HG03565 (cell line): ENCODE data around the gene FGF4.
"Not testable (repeated sequence)": the region's sequence is repeated elsewhere in the genome, so short reads cannot be mapped to it uniquely, and the experiment has no call there.

ENCODE experiments used
- ATAC-seq: cut with Tn5 transposase; IDR thresholded peaks from one replicate; pipeline ENCODE4 v1.9.1; 2021; ENCODE audit warnings: mild to moderate bottlenecking, moderate library complexity; ENCODE audit not compliant: unreplicated experiment

The FGF4 gene

GRCh38 chr11:69774354-69775162 is 583 bp downstream of the FGF4 start:
- no peak for ATAC-seq

- ATAC-seq = no peak
Observed at GRCh38 chr11:69773626-69774353, 1.4 kb downstream of the FGF4 start.

DNA sequence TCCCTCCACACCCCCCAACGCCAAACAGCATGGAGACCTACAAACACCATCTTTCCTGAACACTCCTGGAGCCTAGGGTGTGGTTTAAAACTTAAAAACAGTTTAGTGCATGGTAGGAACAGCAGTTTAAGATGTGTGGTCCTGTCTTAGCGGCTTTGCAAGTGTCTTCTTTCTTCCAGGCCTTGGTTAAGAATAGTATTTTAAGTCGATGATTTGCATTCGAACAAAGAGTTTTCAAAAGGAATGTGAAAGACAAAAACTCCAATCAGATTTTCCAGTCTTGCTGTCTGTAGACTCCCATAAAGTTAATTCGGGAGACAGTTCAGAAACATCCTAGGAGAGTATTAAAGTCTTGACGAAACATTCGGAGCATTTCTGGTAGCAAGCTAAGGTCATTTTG is 3.7 kb downstream of the FGF4 start:
- ATAC-seq = no peak

- no peak for ATAC-seq
Observed at GRCh38 chr11:69770540-69770939, 4.6 kb downstream of the FGF4 start.

DNA sequence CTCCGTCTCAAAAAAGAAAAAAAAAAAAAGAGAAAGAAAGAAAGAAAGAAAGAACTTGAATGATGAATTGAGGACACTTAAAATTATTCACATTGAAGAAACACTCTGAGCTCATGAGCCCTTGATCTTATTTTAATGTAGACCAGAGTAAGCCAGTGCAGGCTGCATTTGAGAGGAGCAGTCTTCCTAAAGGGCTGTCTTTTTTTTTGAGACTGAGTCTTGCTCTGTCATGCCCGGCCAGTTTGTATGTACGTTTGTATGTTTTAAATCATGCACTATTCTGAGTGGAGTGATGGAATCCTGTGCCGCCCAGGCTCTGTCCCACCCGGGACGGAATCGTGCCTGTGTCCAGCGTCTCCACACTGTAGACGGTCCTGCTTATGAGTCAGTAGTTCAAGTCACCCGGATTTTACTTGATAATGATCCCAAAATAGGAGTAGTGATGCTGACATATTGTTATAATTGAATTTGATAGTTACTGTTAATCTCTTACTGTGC is 9.6 kb downstream of the FGF4 start:
- no peak for ATAC-seq

DNA sequence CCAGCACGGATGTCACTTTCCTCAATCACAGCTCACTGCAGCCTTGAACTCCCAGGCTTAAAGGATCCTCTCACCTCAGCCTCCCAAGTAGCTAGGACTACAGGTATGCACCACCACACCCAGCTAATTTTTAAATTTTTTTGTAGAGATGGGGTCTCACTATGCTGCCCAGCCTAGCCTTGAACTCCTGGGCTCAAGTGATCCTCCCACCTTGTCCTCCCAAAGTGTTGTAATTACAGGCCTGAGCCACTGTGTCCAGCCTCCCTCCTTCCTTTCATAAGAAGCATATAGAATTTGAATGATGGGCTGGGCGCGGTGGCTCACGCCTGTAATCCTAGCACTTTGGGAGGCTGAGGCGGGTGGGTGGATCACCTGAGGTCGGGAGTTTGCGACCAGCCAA is 10.2 kb downstream of the FGF4 start:
- ATAC-seq = not testable (repeated sequence)

GRCh38 chr11:69760319-69760718 is 14.8 kb downstream of the FGF4 start:
- ATAC-seq = no peak

- no peak for ATAC-seq
Observed at GRCh38 chr11:69752890-69753289, 22.3 kb downstream of the FGF4 start.

- no peak for ATAC-seq
Observed at GRCh38 chr11:69750875-69751597, 24.1 kb downstream of the FGF4 start.

GRCh38 chr11:69750108-69750850 is 24.9 kb downstream of the FGF4 start:
- ATAC-seq = no peak

GRCh38 chr11:69748637-69749036 is 26.5 kb downstream of the FGF4 start:
- ATAC-seq = no peak

- ATAC-seq = no peak
Observed at GRCh38 chr11:69746752-69747742, 28.1 kb downstream of the FGF4 start.

GRCh38 chr11:69746140-69746539 is 29.0 kb downstream of the FGF4 start:
- ATAC-seq = no peak

GRCh38 chr11:69745201-69745600 is 29.9 kb downstream of the FGF4 start:
- ATAC-seq = no peak

DNA sequence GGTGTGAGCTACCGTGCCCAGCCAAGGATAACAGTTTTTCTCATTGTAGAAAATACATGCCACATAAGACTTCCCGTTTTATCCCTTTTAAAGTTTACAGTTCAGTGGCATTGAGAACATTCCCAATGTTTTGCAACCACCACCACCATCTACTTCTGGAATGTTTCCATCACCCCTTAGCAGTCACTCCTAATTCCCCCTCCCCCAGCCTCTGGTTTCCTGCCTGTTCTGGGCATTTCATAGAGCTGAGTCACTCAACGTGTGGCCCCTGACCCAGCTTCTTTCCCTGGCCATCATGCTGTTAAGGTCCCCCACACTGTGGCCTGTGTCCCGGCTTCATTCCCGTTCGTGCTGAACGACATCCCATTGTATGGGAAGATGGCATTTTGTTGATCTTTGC is 30.7 kb downstream of the FGF4 start:
- no peak for ATAC-seq

DNA sequence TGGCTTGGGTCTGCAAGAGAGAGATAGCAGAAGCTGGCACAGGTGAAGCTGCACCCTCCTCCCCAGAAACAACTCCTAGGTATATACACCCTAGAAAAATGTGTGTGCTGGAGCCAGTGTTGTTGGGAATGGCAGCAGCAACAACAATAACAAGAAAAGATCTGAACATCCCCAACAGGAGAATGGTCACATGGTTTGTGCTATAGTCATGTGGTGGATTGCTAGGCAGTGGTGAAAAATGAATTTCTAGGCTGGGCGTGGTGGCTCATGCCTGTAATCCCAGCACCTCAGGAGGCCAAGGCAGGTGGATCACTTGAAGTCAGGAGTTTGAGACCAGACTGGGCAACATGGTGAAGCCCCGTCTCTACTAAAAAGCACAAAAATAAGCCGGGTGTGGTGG is 40.3 kb downstream of the FGF4 start:
- ATAC-seq = no peak

DNA sequence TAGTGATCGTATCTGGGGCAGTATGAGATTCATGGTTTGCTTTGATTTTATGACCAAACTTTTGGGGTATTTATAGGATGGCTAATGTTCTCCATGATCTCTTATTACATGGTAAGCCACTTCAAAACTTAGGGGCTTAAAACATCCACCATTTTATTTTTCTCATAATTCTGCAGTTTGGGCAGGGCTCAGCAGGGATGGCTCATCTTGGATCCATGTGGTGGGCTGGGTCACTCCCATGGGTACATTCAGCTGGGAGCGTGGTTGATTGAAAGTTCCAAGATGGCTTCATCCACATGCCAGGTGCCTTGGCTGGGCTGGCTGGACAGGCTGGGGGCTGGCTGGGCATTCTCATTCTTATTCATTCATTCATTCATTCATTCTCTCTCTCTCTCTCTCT is 40.8 kb downstream of the FGF4 start:
- ATAC-seq = no peak

DNA sequence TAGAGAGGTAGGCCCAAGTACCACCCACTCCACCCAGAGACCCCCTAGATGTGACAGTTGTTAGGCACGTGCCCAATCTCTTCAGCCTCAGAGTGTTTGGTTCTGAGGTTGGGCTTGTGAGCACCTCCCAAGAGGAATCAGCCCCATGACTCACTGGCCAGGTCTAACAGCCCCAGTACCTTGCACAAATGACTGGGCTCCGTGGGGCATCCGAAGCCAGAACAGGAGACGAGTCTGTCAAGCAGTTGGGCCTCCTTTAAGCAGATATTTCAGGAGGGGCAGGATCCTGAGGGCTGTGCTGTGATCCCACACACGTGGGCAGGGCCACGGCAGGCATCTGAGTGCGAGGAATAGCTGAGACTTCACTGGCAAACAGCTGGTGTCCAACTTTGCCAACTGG is 42.2 kb downstream of the FGF4 start:
- no peak for ATAC-seq

DNA sequence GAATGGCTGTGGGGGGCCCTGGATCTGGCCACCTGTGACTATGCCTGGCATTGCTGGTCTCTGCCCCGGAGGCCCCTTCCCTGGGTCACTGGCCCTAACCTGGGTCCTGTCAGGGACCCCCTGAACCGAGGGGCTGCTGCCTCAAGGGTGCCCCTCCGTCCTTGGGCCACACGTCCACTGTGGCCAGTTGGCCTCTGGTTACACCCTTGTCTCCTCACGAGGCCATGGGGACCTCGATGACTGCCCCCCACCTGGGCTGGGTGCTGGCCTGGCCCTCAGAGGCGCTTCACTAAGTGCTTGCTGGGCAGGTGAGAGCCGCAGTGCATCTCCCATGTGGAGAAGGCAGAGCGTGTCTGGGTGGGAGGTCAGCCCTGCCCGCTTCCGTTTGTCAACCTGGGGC is 44.0 kb downstream of the FGF4 start:
- ATAC-seq = no peak

- ATAC-seq = no peak
Observed at GRCh38 chr11:69730500-69730899, 44.6 kb downstream of the FGF4 start.
